Right atrium auricular region (tissue), 2 donors: ENCODE measurements around the gene CEMP1. TPM values are rescaled to one million over a fixed set of nuclear protein-coding genes. Genes with fewer than 3 reads are reported as not detected.
A peak's percentile ranks its signal among the peaks of the same experiment; 100 is the strongest.

Source experiments
- DNase-seq: peaks from one replicate; pipeline ENCODE4 v3.0.0-alpha.2; 2019; ENCODE audit warnings: low spot score
- H3K27ac ChIP-seq, 2 donors: fragments of 200-600 bp; sonication (generic); 1 replicate in 1 of 2; 2 replicates in 1 of 2; pipeline ENCODE4 v1.5.1; 2016 to 2019
- H3K27me3 ChIP-seq, 2 donors: fragments of 200-600 bp; sonication (generic); one replicate each; pipeline versions ENCODE4 v1.5.1 to v1.6.0; 2017 to 2019
- H3K36me3 ChIP-seq: fragments of 200-600 bp; sonication (generic); one replicate; pipeline ENCODE4 v1.5.1; 2016
- H3K4me1 ChIP-seq, 2 donors: fragments of 200-600 bp; sonication (generic); one replicate each; pipeline versions ENCODE4 v1.5.1 to v1.6.0; 2017 to 2019
- H3K4me3 ChIP-seq, 2 donors: fragments of 200-600 bp; sonication (generic); 1 replicate in 1 of 2; 2 replicates in 1 of 2; pipeline ENCODE4 v1.5.1; 2017 to 2019; ENCODE audit warnings: mild to moderate bottlenecking in 1 of 2, moderate library complexity in 1 of 2
- H3K9me3 ChIP-seq, 2 donors: fragments of 200-600 bp; sonication (generic); one replicate each; pipeline ENCODE4 v1.5.1; 2019
- CTCF ChIP-seq, 2 donors: fragments of 200-600 bp; sonication (generic); IDR thresholded peaks; one replicate each; pipeline ENCODE4 v1.5.1; 2019; ENCODE audit warnings: antibody characterized with exemption in 2 of 2
- total RNA-seq, 2 donors: library from RNA; depleted of rRNA; stranded (reverse); fragments of >200 nt; gene quantifications; one replicate each; pipeline ENCODE4 v1.1.0, GENCODE V29; 2016

CEMP1 gene
- total RNA-seq, 2 donors from 2014 or later, result 1.5 TPM; not detected in 1

DNA sequence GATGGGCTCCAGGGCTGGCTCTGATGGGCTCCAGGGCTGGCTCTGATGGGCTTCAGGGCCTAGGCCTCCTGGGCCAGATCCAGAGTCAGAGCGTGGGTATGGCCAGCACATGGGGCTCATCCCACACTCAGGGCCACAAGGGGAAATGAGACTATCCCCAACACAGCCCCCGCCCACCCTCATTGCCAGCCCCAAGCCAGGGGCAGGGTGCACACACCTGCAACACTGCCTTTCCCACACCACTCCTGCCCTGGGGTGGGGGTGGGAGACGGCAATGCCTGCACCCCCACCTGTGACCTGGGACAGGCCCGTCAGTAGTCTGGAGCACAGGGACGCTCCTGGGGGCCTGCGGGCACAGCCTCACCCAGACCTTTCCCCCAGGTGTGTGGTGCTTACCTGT is 31.8 kb downstream of the CEMP1 start:
- Histone ChIP-seq H3K27ac (peak overlapping the region in 1 of 2 donors; percentile 7), H3K4me3 (no peak overlapping the region), H3K4me1 (peaks cover 0 to 52% of the 10 kb centered on the region in 2 donors), H3K27me3 (no peaks in the 10 kb centered on the region), H3K9me3 (no peaks in the 10 kb centered on the region), H3K36me3 (peaks cover 7% of the 10 kb centered on the region)
- TF ChIP-seq CTCF (IDR thresholded peaks at IDR 0.05), result no peak
- DNase-seq, result no peak

- no peak overlapping the region for H3K4me3 ChIP-seq
- DNase-seq, result no peak
- TF ChIP-seq CTCF (IDR thresholded peaks at IDR 0.05), result no peak
- no peaks in the 10 kb centered on the region for H3K9me3 ChIP-seq
- peaks cover 7% of the 10 kb centered on the region for H3K36me3 ChIP-seq
- H3K4me1 ChIP-seq, result peaks cover 0 to 52% of the 10 kb centered on the region in 2 donors
- H3K27me3 ChIP-seq, result no peaks in the 10 kb centered on the region
- H3K27ac ChIP-seq, result peak overlapping the region; percentile 10 to 38
Measured at GRCh38 chr16:2498531-2499253, 32.5 kb downstream of the CEMP1 start.

GRCh38 chr16:2497695-2498484 is 33.3 kb downstream of the CEMP1 start:
- Histone ChIP-seq H3K9me3 (no peaks in the 10 kb centered on the region), H3K27ac (peak overlapping the region; percentile 10 to 38), H3K4me3 (no peak overlapping the region), H3K36me3 (peaks cover 7% of the 10 kb centered on the region), H3K4me1 (peaks cover 0 to 49% of the 10 kb centered on the region in 2 donors), H3K27me3 (no peaks in the 10 kb centered on the region)
- no peak for TF ChIP-seq CTCF (IDR thresholded peaks at IDR 0.05)
- no peak for DNase-seq

GRCh38 chr16:2497116-2497630 is 34.0 kb downstream of the CEMP1 start:
- H3K9me3 ChIP-seq, result no peaks in the 10 kb centered on the region
- peak overlapping the region in 1 of 2 donors; percentile 38 for H3K27ac ChIP-seq
- no peak for DNase-seq
- peaks cover 7% of the 10 kb centered on the region for H3K36me3 ChIP-seq
- no peak for TF ChIP-seq CTCF (IDR thresholded peaks at IDR 0.05)
- H3K4me1 ChIP-seq, result peaks cover 0 to 42% of the 10 kb centered on the region in 2 donors
- H3K27me3 ChIP-seq, result no peaks in the 10 kb centered on the region
- H3K4me3 ChIP-seq, result no peak overlapping the region

DNA sequence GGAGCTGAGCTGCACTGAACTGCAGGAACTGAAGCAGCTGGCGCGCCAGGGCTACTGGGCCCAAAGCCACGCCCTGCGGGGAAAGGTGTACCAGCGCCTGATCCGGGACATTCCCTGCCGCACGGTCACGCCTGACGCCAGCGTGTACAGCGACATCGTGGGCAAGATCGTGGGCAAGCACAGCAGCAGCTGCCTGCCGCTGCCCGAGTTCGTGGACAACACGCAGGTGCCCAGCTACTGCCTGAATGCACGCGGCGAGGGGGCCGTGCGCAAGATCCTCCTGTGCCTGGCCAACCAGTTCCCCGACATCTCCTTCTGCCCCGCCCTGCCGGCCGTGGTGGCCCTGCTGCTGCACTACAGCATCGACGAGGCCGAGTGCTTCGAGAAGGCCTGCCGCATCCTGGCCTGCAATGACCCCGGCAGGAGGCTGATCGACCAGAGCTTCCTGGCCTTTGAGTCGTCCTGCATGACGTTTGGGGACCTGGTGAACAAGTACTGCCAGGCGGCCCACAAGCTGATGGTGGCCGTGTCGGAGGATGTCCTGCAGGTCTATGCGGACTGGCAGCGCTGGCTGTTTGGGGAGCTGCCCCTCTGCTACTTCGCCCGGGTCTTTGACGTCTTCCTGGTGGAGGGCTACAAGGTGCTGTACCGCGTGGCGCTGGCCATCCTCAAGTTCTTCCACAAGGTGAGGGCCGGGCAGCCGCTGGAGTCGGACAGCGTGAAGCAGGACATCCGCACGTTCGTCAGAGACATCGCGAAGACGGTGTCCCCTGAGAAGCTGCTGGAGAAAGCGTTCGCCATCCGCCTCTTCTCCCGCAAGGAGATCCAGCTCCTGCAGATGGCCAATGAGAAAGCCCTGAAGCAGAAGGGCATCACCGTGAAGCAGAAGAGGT is 34.7 kb downstream of the CEMP1 start:
- Histone ChIP-seq H3K9me3 (no peaks in the 10 kb centered on the region), H3K27me3 (no peaks in the 10 kb centered on the region), H3K4me3 (no peak overlapping the region), H3K4me1 (peaks cover 0 to 35% of the 10 kb centered on the region in 2 donors), H3K27ac (peak overlapping the region in 1 of 2 donors; percentile 38), H3K36me3 (peaks cover 7% of the 10 kb centered on the region)
- no peak for DNase-seq
- no peak for TF ChIP-seq CTCF (IDR thresholded peaks at IDR 0.05)
